ENCODE data around the gene LYPD8. TPM values are rescaled to one million over a fixed set of nuclear protein-coding genes. Genes with fewer than 3 reads are reported as not detected.
"Not testable (repeated sequence)": the region's sequence is repeated elsewhere in the genome, so short reads cannot be mapped to it uniquely, and the experiment has no call there.

Gene LYPD8, protein sequence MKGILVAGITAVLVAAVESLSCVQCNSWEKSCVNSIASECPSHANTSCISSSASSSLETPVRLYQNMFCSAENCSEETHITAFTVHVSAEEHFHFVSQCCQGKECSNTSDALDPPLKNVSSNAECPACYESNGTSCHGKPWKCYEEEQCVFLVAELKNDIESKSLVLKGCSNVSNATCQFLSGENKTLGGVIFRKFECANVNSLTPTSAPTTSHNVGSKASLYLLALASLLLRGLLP
- polyA plus RNA-seq (2013, experiment 1 of 2; ENCODE audit: insufficient read length) = not detected
- polyA plus RNA-seq (2013, experiment 2 of 2; ENCODE audit: insufficient read length) = not detected

DNA sequence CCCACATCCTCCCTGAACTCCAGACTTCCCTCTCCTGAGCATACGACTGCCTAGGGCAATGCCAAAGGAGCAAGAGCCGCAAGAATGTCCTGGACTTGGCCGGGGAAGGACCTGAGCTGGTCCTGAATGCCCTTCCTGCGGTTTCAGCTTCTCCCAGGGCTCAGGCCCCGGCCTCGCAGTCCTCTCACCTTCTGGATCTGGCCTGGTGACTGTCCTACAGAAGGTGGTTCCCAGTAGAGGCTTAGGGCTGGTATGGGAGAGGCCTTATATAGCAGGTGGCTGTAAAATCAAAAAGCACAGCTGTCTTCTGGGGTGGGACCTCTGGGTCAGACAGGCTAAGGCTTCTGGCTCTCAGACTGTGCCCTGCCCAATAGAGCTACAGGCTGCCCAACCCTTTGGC lies at the start of gene LYPD8:
LYPD8 (minus strand) TSS at position 243 of the 400 bp plus-strand sequence. CDS start 4,678 bp downstream, outside the sequence.
- no peak for DNase-seq

DNA sequence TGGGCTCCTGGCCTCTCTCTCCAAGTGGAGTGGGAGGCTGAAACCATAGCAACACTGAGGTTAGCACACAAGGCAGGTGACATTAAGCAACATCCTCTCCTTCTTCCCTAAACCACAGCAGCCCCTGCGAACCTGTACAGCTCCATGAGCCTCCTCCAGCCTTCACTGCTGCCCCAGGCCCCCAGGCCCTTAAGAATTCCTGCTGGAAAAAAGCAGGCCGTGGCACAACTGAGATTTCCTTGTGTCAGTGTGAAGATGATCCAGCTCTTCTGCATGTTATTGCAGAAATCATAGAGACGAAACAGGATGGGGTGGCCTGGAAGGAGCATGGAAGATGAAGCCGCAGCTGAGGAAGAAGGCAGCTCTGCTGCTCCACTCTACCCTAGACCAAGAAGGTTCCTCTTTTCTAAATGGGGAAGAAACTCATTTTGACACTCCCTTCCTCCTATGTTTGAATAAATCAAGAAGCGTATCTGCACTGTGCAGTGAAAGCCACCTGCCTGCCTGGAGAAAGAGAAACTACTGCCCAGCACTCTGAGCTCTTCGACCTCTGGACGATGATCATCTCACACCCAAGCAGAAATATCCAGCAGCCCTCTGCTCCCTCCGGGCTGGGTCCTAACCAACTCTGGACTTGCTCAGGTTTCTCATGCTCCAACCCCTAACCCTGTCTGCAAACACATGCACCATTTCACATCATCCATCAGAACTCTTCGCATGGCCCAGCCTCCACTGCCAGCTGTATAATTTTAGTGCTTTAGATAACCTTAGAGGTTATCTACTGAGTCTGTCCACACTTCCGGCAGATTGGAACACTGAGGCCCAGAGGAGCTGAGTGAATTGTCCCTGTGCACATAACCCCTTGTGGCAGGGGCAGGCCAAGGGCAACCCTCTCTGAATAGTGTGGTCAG lies 49.5 kb upstream of the LYPD8 start:
- no peak for DNase-seq

DNA sequence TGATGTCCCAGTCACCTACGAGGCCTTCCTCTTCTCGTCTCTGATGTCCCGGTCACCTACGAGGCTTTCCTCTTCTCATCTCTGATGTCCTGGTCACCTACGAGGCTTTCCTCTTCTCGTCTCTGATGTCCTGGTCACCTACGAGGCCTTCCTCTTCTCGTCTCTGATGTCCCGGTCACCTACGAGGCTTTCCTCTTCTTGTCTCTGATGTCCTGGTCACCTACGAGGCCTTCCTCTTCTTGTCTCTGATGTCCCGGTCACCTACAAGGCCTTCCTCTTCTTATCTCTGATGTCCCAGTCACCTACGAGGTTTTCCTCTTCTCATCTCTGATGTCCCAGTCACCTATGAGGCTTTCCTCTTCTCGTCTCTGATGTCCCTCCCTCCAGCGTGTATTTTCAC lies 47.9 kb upstream of the LYPD8 start:
- DNase-seq = not testable (repeated sequence)

DNA sequence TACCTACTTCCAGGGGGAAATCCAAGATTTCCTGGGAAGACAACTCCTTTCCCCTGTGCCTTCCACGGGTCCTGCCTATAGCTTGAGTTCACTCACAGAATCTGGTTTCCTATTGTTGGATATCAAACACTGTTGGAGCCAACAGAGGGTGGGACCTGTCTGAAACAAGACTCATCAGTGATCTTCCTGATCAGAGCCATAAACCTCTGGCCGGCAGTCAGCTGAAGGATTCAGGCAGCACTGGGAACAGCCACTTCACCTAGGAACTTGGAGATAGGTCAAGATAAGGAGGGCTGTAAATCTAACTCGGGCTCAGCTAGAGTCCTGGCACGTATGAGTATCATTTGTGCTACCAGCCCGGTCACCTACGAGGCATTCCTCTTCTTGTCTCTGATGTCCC lies 46.9 kb upstream of the LYPD8 start:
- no peak for DNase-seq

DNA sequence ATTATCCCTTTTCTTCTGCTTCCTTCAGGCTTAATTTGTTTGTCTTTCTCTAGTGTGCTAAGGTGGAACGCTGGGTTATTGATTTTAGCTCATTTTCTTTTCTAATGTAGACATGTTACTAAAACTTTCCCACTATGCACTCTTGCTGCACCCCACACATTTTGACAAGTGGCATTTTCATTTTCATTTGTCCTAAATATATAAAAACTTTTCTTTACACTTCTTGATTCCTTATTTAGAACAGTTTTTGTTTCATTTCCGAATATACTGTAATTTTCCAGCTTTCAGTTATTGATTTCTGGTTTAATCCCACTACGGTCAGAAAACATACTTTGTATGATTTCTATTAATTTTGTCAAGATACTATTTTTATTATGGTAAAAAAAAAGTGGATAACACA lies 44.9 kb upstream of the LYPD8 start:
- no peak for DNase-seq

DNA sequence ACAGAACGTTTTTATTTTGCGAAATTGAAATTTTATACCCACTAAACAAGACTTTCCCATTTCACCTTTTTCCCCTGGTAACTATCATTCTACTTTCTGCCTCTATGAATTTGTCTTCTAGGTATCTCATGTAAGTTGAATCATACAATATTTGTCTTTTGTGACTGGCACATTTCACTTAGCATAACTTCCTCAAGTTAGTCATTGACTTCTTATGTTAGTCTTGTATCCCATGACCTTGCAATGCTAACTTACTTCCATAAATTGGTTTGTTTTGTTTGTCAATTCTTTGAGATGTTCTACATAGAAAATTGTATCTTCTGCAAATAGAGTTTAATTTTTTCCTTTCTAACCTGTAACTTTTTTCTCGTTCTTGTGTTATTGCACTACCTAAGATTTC lies 43.2 kb upstream of the LYPD8 start:
- no peak for DNase-seq

DNA sequence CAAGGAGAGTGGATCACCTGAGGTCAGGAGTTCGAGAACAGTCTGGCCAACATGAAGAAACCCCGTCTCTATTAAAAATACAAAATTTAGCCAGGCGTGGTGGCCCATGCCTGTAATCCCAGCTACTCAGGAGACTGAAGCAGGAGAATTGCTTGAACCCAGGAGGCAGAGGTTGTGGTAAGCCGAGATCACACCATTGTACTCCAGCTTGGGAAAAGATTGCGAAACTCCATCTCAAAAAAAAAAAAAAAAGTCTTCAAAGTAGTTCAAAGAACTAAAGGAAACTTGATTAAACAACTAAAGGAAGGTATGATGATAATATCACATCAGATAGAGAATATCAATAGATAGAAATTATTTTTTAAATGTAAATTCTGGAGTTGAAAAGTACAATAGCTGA lies 39.1 kb upstream of the LYPD8 start:
- DNase-seq = not testable (repeated sequence)

DNA sequence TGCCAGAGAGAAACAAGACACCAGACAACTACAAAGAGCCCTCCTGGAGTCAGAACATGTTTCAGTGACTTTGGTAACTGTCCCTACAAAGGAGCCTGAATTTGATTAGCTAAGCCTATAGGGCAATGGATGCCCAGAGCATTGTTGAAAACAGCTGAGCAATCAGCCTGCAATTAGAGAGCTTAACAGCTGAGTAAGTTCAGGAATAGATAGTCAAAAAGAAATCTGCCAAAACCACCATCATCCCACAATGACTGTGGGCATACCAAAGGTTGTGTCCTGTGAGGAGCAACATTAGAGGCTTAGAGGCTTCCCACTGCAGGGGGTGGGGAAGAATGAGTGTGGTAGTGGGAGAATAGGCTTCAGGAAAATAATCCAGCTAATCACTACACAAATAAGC lies 38.0 kb upstream of the LYPD8 start:
- no peak for DNase-seq

DNA sequence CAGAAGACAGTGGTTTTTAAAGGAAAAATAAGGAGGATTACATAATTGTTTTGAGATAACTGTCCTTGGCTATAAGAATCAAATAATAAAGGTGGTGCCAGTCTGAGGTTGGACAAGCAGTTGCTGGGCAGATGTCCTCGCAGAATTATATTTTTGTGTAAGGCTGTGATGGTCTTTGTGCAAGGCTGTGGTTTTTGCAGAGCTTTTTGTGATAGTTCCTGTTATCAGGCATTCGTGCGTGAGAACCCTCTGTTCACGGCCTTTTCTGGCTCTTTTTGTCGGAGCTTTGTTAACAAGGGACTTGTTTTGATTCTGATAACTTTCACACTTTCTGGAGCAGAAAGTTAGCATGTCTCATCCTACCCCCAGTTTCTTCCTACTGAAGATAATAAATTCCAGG lies 36.8 kb upstream of the LYPD8 start:
- DNase-seq = no peak

DNA sequence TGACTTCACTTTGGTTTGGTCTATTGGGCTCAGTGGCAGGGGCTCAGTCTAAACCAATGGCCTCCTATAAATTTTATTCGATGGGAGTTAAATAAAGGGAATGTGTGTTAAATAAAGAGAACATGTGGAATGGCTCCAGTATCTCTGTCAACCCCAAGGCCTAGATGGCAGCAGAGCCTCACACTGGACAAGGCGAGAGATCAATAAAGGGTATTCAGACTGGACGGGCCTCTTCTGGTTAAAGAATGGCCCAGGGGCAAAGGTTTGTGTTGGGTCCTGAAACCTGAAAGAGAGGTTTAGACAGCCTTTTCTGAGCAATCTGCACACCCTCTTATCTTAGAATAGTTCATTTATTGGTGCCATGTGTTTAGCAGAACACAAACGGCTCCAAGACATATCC lies 35.5 kb upstream of the LYPD8 start:
- DNase-seq = no peak

DNA sequence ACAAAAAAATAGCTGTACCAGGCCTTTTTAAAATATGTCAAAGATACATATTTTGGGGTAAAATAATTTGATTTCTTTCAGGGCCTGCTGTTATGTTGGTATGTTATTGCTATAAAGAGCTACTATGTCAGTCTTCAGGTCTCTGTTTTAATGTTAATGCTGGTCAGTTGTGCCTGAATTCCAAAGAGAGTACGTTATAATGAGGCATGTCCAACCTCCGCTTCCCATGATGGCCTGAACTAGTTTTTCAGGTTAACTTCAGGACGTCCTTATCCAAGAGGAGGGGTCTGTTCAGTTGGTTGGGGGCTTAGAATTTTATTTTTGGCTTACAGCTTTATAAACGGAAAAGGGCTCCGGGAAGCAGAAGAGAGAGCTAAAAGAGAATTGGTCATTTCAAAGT lies 34.9 kb upstream of the LYPD8 start:
- no peak for DNase-seq

DNA sequence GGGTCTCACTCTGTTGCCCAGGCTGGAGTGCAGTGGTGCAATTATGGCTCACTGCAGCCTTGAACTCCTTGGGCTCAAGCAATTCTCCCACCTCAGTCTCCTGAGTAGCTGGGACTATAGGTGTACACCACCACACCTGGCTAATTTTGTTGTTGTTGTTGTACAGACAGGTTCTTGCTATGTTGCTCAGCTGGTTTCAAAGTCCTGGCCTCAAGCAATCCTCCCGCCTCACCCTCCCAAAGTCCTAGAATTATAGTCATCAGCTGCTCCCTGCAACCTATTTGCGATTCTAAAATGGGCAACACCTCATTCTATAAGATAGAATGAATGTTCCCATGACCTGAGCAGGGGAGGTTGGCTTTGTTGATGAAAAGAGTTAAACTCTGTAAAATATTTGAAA lies 33.8 kb upstream of the LYPD8 start:
- not testable (repeated sequence) for DNase-seq

DNA sequence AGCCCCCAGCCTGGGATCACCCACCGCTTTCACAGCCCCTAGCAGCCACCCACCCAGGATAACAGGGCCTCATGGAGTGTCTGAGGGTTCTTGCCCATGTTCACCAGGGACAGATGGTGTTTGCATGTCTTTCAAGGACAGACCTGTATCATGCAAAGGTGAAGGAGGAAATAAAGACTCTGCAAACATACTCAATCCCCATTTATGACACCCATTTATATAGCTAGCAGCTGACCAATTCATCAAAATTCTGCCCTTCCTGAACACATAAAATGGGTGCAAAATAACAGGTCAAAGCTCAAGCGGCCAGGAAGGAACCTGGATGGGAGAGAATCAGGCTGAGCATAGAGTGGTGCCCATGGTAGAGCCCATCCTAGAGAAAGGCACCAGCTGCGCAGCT lies 32.8 kb upstream of the LYPD8 start:
- DNase-seq = no peak

DNA sequence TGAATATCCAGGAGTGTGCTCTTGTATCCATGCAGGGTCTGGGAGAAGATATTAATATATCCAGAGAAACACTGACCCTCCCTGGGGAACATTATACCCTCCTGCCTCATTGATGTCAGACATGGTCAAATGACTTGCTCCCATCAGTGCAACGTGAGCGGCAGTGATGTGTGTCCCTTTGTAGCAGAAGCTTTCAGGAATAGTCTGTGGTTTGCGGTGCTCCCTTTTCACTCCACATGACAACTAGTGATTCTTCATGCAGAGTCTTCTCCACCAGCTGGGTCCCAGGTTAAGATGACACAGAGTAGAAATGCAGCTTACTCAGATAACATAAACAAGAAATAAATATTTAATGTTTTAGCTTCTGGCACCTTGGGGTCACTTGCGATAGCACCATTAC lies 31.9 kb upstream of the LYPD8 start:
- no peak for DNase-seq

DNA sequence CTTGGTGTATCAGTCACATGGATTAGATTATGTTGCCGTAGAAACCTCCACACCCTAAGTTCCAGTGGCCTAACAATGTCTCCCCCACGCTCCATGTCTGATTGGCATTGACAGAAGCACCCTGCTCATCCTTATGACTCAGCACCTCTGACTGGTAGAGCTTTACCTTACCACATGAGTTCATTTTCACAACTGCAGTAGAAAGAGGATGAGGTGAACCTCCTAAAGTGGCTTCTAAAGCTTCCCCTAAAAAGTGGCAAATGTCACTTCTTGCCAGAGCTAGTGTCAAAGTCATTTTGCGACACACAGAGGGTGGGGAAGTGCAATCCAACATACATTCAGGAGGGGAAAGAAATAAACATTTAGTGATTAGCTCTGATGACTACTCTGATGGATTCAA lies 30.6 kb upstream of the LYPD8 start:
- no peak for DNase-seq

DNA sequence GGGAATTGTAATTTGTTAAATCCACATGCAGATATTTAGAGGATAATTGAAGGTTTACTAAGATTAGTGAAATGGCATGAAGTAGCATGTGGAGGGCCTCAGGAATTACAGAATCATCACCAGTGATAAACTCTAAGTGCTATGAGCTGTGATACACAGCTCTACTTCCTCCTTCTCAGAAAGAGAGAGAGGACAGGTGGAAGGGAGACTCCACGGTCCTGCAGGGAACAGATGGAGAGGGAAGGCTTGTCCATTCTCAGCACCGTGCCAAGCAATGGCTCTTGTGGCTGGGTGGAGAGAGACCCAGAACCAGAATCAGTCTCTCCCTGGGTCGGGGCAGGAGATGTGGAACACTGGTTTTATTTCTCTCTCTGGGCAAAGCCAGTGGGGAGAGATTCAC lies 27.8 kb upstream of the LYPD8 start:
- no peak for DNase-seq

DNA sequence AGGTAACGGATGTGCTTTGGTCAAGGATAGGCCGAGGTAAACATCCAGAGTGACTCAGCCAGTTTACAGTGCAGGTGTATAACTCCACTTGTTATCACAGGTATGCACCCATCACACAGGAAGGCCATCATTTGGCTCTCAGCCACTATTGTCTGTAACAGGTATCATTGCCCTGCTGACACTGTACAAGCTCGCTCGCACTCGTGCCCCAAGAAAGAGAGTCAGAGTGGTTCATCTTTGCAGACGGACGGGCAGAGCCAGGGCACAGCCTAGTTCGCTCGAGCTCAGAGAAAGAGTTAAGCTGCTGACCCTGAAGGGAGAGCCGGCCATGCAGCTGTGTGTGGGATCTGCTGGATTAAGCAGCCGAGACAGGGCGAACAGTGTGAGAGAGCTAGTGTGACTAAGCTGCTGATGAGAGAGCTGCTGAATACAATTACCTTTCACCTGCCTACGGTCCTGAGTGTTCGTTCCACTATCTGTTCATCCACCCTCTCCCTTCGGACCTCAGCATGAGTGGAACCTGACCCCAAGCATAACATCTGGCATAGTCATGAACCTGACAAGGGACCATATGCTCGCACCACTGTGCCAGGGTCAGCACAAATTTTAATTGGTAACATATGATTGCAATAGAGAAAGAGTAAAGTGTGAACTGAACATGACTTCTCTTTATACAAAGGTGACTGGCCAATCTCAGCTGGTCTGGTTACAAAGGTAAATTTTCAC lies 27.0 kb upstream of the LYPD8 start:
- no peak for DNase-seq

DNA sequence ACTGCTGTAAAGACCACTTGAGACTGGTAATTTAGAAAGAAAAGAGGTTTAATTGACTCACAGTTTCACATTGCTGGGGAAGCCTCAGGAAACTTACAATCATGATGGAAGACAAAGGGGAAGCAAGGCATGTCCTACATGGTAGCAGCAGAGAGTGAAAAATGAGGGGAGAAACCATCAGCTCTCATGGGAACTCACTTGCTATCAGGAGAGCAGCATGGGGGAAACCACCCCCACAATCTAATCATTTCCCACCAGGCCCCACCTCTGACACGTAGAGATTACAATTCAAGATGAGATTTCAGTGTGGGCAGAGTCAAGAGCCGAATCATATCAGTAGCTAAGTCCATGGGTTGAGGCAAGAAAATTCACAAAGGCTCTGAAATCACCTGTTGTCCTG lies 23.8 kb upstream of the LYPD8 start:
- no peak for DNase-seq

DNA sequence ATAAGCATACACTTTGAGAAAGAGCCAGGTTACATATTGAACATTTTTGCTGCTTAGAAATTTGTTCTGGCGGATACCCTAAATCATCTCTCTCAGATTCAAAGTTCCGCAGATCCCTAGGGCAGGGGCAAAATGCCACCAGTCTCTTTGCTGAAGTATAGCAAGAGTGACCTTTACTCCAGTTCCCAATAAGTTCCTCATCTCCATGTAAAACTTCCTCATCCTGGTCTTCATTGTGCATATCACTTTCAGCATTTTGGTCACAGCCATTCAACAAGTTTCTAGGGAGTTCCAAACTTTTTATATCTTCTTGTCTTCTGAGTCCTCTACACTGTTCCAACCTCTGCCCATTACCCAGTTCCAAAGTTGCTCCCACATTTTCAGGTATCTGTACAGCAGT lies 23.3 kb upstream of the LYPD8 start:
- DNase-seq = no peak

DNA sequence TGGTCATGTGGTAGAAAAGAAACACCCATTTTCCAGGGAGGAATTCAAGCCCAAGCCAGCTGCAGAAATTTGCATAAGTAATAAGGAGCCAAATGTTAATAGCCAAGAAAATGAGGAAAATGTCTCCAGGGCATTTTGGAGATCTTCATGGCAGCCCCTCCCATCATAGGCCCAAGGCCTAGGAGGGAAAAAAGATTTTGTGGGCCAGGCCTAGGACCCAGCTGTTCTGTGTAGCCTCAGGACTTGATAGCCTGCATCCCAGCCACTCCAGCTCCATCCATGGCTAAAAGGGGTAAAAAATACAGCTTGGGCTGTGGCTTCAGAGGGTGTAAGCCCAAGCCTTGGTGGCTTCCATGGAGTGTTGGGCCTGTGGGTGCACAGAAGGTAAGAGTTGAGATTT lies 21.4 kb upstream of the LYPD8 start:
- no peak for DNase-seq

DNA sequence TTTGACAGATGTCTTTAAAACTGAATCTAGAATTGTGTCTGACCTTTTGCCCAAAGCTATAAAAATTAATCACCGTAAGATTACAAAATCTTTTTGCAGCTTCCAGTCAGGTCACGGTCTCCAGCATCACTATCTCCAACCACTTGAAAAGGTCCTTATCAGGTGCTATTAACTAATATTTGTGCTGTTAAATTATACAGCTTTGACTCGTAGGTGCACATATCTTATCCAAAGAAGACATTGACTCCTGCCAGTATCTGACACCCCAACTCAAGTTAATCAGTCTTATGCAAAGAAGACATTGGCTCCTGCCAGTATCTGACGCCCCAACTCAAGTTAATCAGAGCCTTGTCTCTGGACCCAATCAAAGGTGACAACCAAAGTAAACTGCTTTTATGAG lies 19.9 kb upstream of the LYPD8 start:
- no peak for DNase-seq

DNA sequence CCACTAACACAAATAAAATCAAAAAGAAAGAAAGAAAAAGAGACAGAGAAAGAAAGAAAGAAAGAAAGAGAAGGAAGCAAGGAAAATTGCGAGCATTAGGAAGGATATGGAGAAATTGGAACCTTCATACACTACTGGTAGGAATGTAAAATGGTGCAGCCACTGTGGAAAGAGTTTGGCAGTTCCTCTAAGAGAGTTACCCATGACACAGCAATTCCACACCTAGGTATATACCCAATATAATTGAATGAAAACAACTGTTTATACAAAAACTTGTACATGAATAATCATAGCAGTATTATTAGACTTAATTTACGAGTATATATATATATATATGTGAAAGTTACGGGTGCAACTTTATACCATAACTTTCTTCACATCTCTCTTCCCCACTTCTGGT lies 4.1 kb upstream of the LYPD8 start:
- no peak for DNase-seq

DNA sequence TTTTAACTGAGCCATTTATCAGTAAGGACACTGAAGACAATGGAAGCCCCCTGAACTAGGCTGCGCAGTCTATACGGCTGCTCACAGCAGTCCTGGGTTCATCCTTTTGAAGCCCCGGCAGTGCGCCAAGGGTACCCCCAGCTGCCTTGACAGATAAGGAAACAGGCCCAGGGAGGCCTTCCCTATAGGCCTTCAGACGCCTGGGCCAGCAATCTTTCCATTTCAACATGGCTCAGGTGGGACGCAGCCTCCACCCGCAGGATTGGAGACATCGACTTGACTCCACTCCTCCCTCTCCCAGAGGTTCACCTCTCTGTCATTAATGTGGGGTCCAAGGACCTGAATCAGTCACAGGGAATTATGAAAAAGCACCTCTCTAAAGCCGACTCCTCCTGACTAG lies 2.8 kb upstream of the LYPD8 start:
- no peak for DNase-seq

Measured in fibroblast of skin of back (primary cell).